Tracheal epithelial cell (primary cell): ENCODE results near the gene XAGE3. TPM values are rescaled to one million over a fixed set of nuclear protein-coding genes. Genes with fewer than 3 reads are reported as not detected.

Experiments used
- total RNA-seq: library from RNA; depleted of rRNA; stranded (reverse); fragments of >200 nt; gene quantifications from 2 replicates; pipeline ENCODE4 v1.2.1, GENCODE V29; 2014

XAGE3 gene
- not detected in 2 replicates for total RNA-seq

GRCh38 chrX:52867610-52868348 is at the start of gene XAGE3:
Gene XAGE3 (minus strand): TSS chrX:52868083. CDS start chrX:52867133, 950 bp downstream.

GRCh38 chrX:52896855-52897709 is 29.2 kb upstream of the XAGE3 start, which contains the start of gene FAM156B:
Gene FAM156B (plus strand): TSS chrX:52897330. CDS start chrX:52907226, 9,896 bp downstream.

Other genes with a start within 250 kb of the XAGE3 start
- not detected in 2 replicates for gene SSX7, start 213.2 kb downstream of the XAGE3 start, total RNA-seq
- gene SSX2, start 160.9 kb downstream of the XAGE3 start, total RNA-seq, result not detected in 2 replicates
- not detected in 2 replicates for gene SSX2B, start 116.8 kb downstream of the XAGE3 start, total RNA-seq
- 0.24 TPM in 1 of 2 replicates, not detected in the other for gene SPANXN5, start 70.7 kb downstream of the XAGE3 start, total RNA-seq
- gene XAGE5, start 56.8 kb downstream of the XAGE3 start, total RNA-seq, result not detected in 2 replicates
- 3.6 and 8.1 TPM in 2 replicates for gene FAM156B, start 29.2 kb upstream of the XAGE3 start, total RNA-seq
- 4.3 and 6.0 TPM in 2 replicates for gene FAM156A, start 90.4 kb upstream of the XAGE3 start, total RNA-seq
- gene GPR173, start 180.7 kb upstream of the XAGE3 start, total RNA-seq, result 0.24 TPM in 1 of 2 replicates, not detected in the other
- 5.1 and 5.5 TPM in 2 replicates for gene TSPYL2, start 214.3 kb upstream of the XAGE3 start, total RNA-seq
- 0.96 and 2.8 TPM in 2 replicates for gene KANTR, start 226.1 kb upstream of the XAGE3 start, total RNA-seq